AG04450 (cell line): Measurements from ENCODE around the gene FIBCD1. TPM values are rescaled to one million over a fixed set of nuclear protein-coding genes. Genes with fewer than 3 reads are reported as not detected.

Experiments used
- CTCF ChIA-PET: fragments of 300-600, 350-600 bp; formaldehyde crosslinking; extraction: SDS; loops from one replicate; lab custom pipeline; 2022; ENCODE audit warnings: antibody characterized with exemption, inconsistent platforms; lab: Charles Lee
- POLR2A ChIA-PET: fragments of 350-600 bp; formaldehyde crosslinking; extraction: SDS; loops from one replicate; lab custom pipeline; 2021; ENCODE audit warnings: antibody characterized with exemption, inconsistent platforms; lab: Yijun Ruan, JAX
- DNase-seq: peaks from one replicate; pipeline ENCODE4 v3.0.0-alpha.2; 2011; ENCODE audit warnings: low read depth, low spot score
- H3K27ac ChIP-seq: one replicate; pipeline ENCODE4 v1.5.1; 2012; ENCODE audit warnings: low read depth, low read length, control low read depth
- H3K27me3 ChIP-seq: one replicate; pipeline ENCODE4 v1.6.0; 2012; ENCODE audit warnings: low read length; ENCODE audit not compliant: control insufficient read depth, insufficient read depth
- H3K4me3 ChIP-seq: 2 replicates; pipeline ENCODE4 v1.5.1; 2011; ENCODE audit warnings: mild to moderate bottlenecking, low read depth, low read length, control low read depth
- H3K9me3 ChIP-seq: 2 replicates; pipeline ENCODE4 v1.5.1; 2012; ENCODE audit warnings: low read length; ENCODE audit not compliant: control insufficient read depth, insufficient read depth
- CTCF ChIP-seq: IDR thresholded peaks from 2 replicates; pipeline ENCODE4 v1.5.1; 2011; ENCODE audit warnings: low read depth, low read length, control low read depth, inconsistent platforms
- polyA plus RNA-seq: library from polyadenylated mRNA; depleted of rRNA; stranded (reverse); fragments of >200 nt; gene quantifications from 2 replicates; pipeline ENCODE4 v1.2.3, GENCODE V29; 2011

The FIBCD1 gene
- polyA plus RNA-seq, 1 experiment = 2.2 TPM

GRCh38 chr9:130921300-130921988 lies 17.6 kb downstream of the FIBCD1 start:
- peak overlapping the region; percentile 2 for H3K27ac ChIP-seq
- CTCF ChIA-PET = interaction anchor here (0.9 kb wide), 1 partner anchor 220 kb away, joined by 3 read pairs; no protein-coding TSS in a partner anchor
- no peak for TF ChIP-seq CTCF
- no peak for DNase-seq
- peaks cover 14% of the 10 kb centered on the region for H3K27me3 ChIP-seq
- POLR2A ChIA-PET = interaction anchor here (0.6 kb wide), 1 partner anchor 8 kb away, joined by 9 read pairs; no protein-coding TSS in a partner anchor
- H3K9me3 ChIP-seq = no peaks in the 10 kb centered on the region; the same call in 1 of the 2 replicates
- H3K4me3 ChIP-seq = no peak overlapping the region

- Histone ChIP-seq H3K27me3 (peaks cover 14% of the 10 kb centered on the region), H3K9me3 (no peaks in the 10 kb centered on the region; the same call in 1 of the 2 replicates), H3K4me3 (no peak overlapping the region), H3K27ac (no peak overlapping the region)
- no peak for DNase-seq
- CTCF ChIA-PET = no interaction called here
- POLR2A ChIA-PET = no interaction called here
- TF ChIP-seq CTCF = no peak
These were observed 18.2 kb downstream of the FIBCD1 start for GRCh38 chr9:130920762-130921299.

- TF ChIP-seq CTCF = no peak
- no peak for DNase-seq
- POLR2A ChIA-PET = no interaction called here
- Histone ChIP-seq H3K9me3 (no peaks in the 10 kb centered on the region; the same call in 1 of the 2 replicates), H3K27me3 (peaks cover 14% of the 10 kb centered on the region), H3K27ac (no peak overlapping the region), H3K4me3 (no peak overlapping the region)
- CTCF ChIA-PET = no interaction called here
These were observed 18.8 kb downstream of the FIBCD1 start for GRCh38 chr9:130920233-130920632.

- no peak for DNase-seq
- peaks cover 14% of the 10 kb centered on the region for H3K27me3 ChIP-seq
- POLR2A ChIA-PET = no interaction called here
- TF ChIP-seq CTCF = no peak
- no peaks in the 10 kb centered on the region; the same call in 1 of the 2 replicates for H3K9me3 ChIP-seq
- CTCF ChIA-PET = no interaction called here
- no peak overlapping the region for H3K27ac ChIP-seq
- H3K4me3 ChIP-seq = no peak overlapping the region
These were observed 19.4 kb downstream of the FIBCD1 start for GRCh38 chr9:130919559-130920145.
